ENCODE results near the gene PRAMEF1.

- TF ChIP-seq CTCF (IDR thresholded peaks at IDR 0.05; ENCODE audit: low read length): no peak
- no peak for TF ChIP-seq EZH2 (optimal IDR thresholded peaks at IDR 0.05; ENCODE audit: low read depth, low read length)
- no peak for TF ChIP-seq EZH2phosphoT487 (IDR thresholded peaks at IDR 0.05; ENCODE audit: low read length)
Observed at GRCh38 chr1:12769976-12770505, 21.2 kb upstream of the PRAMEF1 start.

Measured in MM.1S (cell line).